ENCODE measurements around the gene MAMDC4.
"Not testable (repeated sequence)": the region's sequence is repeated elsewhere in the genome, so short reads cannot be mapped to it uniquely, and the experiment has no call there.

MAMDC4 gene

DNA sequence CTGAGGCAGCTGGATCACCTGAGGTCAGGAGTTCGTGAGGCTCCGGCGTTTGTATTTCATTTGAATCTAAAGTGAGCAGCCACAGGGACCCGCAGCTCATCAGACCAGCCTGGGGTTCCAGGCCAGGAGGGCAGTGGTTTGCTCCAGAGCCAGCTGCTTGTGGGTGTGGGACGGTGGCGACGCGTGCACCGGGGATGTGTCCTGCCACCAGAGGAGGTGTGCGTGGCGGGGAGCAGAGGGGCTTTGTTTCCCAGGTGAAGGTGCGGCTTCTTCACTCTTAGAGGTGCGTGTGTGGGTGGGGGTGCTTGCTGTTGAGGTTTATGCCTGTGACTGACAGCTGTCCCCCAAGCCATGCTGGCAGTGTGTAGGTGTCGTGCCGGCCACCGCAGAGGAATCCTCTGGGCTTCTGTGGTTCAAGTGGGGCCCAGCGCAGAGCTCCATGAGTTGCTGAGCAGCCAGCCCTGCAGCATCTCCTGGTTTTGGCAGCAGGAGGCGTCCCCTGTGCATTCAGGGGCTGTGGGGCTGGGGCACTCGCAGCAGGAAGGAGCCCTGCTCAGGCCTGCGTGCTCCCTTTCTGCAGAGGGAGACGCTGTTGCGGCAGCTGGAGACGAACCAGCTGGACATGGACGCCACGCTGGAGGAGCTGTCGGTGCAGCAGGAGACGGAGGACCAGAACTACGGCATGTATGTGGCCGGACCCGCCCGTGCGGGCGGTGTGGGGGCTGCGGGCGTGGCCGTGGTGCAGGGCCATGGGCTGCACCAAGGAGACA is 16.8 kb upstream of the MAMDC4 start:
- TF ChIP-seq, protein P1, sequence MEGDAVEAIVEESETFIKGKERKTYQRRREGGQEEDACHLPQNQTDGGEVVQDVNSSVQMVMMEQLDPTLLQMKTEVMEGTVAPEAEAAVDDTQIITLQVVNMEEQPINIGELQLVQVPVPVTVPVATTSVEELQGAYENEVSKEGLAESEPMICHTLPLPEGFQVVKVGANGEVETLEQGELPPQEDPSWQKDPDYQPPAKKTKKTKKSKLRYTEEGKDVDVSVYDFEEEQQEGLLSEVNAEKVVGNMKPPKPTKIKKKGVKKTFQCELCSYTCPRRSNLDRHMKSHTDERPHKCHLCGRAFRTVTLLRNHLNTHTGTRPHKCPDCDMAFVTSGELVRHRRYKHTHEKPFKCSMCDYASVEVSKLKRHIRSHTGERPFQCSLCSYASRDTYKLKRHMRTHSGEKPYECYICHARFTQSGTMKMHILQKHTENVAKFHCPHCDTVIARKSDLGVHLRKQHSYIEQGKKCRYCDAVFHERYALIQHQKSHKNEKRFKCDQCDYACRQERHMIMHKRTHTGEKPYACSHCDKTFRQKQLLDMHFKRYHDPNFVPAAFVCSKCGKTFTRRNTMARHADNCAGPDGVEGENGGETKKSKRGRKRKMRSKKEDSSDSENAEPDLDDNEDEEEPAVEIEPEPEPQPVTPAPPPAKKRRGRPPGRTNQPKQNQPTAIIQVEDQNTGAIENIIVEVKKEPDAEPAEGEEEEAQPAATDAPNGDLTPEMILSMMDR (IDR thresholded peaks at IDR 0.05; ENCODE audit: low read depth, low read length): no peak
- DNase-seq: no peak

DNA sequence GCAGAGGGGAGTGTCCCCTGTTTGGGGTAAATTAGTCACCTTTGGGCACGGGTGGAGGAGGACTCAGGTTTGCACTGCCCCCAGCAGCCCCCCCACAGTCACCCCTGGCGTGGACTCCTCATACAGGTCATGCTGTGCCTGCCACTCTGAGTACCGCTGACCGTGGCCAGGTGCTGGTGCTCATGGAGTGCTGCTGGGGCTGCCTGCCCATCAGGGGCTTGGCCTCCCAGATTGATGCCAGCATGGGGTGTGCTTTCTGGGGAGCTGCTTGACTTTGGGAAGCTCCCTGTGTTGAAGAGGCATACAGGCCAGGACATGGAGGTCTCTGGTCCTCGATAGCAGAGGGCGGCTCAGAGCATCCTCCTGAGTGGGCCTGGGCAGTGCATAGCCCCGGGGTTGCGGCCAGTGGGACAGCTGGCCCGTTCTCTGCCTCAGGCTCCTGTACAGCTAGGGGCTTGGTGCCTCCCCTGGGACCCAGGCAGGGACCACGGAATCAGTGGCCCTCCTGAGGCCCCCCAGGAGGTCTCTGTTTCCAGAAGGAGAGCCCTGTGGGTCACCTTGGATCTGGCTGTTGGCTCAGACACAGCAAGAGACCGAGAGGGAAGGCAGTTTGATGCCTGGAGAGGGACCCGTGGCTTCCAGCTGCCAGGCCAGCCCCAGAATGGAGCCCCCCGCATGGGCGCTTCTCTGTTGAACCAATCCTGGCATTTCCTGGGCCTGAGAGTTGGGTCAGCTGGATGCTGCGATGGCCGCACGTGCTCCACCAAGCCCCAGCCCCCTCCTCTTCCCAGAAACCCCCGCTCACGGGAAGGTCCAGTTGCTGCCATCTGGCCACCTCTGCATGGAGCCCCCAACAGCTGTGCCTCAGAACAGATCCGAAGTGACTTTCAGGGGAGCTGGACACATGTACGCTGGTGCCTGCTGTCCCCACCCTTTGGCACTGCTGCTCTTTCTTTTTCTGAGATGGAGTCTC is 15.9 kb upstream of the MAMDC4 start:
- Histone ChIP-seq H3K36me3 (peaks cover 66% of the 10 kb centered on the region), H3K4me1 (peaks cover 19% of the 10 kb centered on the region)
- DNase-seq: peak; percentile 21

More for the DNA sequence above, 16.8 kb upstream of the MAMDC4 start:
- H3K36me3 ChIP-seq: peaks cover 73% of the 10 kb centered on the region
- H3K27me3 ChIP-seq: no peaks in the 10 kb centered on the region
- no peaks in the 10 kb centered on the region for H3K9me3 ChIP-seq
- no peak overlapping the region for H3K4me3 ChIP-seq (ENCODE audit: low read depth, low read length)
- peaks cover 11% of the 10 kb centered on the region for H3K4me1 ChIP-seq

DNA sequence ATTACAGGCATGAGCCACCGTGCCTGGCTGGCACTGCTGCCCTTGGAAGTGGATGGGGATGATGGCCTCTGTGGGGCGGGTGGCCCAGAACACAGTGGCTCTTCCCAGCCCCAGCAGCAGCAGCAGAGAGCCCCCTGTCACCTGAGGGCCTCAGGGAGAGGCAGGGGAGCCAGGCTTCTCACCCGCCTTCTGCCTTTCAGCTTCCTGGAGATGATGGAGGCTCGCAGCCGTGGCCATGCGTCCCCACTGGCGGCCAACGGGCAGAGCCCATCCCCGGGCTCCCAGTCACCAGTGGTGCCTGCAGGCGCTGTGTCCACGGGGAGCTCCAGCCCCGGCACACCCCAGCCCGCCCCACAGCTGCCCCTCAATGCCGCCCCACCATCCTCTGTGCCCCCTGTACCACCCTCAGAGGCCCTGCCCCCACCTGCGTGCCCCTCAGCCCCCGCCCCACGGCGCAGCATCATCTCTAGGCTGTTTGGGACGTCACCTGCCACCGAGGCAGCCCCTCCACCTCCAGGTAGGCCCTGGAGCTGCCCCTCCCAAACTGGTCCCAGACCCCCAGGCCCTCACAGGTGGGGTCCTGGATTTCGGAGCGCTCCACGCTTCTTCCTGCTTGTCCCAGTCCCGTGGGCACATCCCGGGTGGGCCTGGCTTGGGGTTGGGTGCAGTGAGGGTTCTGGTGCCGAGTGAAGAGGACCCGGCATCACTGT is 14.8 kb upstream of the MAMDC4 start:
- DNase-seq: peak; percentile 13
- peaks cover 30% of the 10 kb centered on the region for H3K4me1 ChIP-seq
- no peak overlapping the region for H3K4me3 ChIP-seq (ENCODE audit: low read depth, low read length)
- TF ChIP-seq, protein P1 (IDR thresholded peaks at IDR 0.05; ENCODE audit: low read depth, low read length): no peak
- peaks cover 55% of the 10 kb centered on the region for H3K36me3 ChIP-seq
- H3K27me3 ChIP-seq: no peaks in the 10 kb centered on the region
- H3K9me3 ChIP-seq: no peaks in the 10 kb centered on the region

More for the DNA sequence above, 15.9 kb upstream of the MAMDC4 start:
- Histone ChIP-seq H3K4me3 (ENCODE audit: low read depth, low read length) (no peak overlapping the region), H3K27me3 (no peaks in the 10 kb centered on the region), H3K9me3 (no peaks in the 10 kb centered on the region)
- TF ChIP-seq, protein P1 (IDR thresholded peaks at IDR 0.05; ENCODE audit: low read depth, low read length): no peak

DNA sequence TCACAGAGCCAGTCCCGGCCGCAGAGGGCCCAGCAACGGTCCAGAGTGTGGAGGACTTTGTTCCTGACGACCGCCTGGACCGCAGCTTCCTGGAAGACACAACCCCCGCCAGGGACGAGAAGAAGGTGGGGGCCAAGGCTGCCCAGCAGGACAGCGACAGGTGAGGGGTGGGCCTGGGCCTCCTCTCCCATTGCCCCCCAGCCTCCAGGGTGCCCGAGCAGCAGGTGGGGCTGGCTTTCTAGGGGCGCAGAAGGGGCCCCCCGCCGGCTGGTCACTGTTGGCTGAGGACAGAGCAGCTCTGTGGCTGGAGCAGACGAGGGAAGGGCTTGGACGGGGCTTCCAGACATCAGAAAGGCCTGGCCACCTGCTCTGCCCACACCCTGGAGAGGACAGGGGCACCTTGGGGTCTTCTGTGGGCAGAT is 14.3 kb upstream of the MAMDC4 start:
- H3K4me3 ChIP-seq (ENCODE audit: low read depth, low read length); H3K27me3 ChIP-seq; H3K9me3 ChIP-seq; DNase-seq: not testable (repeated sequence)
- H3K36me3 ChIP-seq: peaks cover 51% of the 10 kb centered on the region
- peaks cover 32% of the 10 kb centered on the region for H3K4me1 ChIP-seq

DNA sequence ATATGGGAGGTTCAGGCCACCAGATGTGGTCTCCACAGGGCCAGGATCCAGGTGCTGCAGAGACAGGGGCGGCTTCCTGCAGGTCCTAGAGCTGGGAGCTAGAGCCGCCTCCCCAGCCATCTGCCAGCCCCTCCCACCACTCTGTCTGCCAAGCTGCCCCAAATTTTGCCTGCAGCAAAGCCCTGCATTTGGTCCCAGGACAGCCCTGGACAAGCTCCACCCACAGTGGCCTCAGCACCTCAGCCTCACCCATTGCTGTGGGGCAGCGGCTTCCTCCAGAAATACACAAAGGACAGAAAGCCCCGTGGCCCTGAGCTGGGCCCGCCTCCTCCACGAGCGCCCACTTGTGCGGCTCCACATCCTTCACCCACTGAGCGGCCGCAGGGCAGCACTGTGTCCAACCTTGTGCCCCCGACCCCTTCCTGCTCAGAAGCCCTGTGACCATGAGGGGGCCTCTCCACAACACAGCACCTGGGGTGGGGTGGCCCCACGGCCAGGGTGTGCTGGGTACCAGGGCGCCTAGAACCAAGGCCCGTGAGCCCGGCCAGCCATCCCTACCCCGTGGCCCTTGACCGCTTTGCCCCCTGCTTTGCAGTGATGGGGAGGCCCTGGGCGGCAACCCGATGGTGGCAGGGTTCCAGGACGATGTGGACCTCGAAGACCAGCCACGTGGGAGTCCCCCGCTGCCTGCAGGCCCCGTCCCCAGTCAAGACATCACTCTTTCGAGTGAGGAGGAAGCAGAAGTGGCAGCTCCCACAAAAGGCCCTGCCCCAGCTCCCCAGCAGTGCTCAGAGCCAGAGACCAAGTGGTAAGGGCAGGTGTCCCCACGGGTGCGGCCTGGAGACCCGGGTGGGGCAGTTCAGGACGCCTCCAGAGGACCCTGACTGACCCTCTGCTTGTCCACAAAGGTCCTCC is 13.6 kb upstream of the MAMDC4 start:
- peaks cover 51% of the 10 kb centered on the region for H3K36me3 ChIP-seq
- no peak overlapping the region for H3K4me3 ChIP-seq (ENCODE audit: low read depth, low read length)
- DNase-seq: no peak
- TF ChIP-seq, protein P1 (IDR thresholded peaks at IDR 0.05; ENCODE audit: low read depth, low read length): no peak
- no peaks in the 10 kb centered on the region for H3K27me3 ChIP-seq
- H3K9me3 ChIP-seq: no peaks in the 10 kb centered on the region
- H3K4me1 ChIP-seq: peaks cover 38% of the 10 kb centered on the region

Data from BE2C (cell line).